ENCODE results near the gene ZBTB44.

The ZBTB44 gene

DNA sequence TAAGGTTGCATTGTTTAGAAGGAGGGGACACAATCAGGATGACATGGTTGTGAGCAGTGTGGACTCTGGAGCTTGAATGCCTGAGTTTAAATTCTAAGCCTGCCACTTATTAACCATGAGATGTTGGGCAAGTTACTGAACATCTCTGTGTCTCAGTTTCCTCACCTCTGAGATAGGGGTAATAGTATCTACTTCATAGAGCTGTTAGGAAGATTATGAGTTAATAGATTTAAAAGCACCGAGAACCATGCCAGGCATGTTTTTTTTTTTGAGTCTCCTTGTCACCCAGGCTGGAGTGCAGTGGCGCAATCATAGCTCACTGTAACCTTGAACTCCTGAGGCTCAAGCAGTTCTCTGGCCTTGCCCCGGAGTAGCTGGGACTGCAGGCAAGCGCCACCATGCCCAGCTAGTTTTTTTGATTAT lies 121.9 kb downstream of the ZBTB44 start:
- no peak for DNase-seq

GRCh38 chr11:130191896-130192295 lies 122.8 kb downstream of the ZBTB44 start:
- DNase-seq, result no peak

- DNase-seq, result no peak
Observed at GRCh38 chr11:130190371-130190881, 124.3 kb downstream of the ZBTB44 start.

GRCh38 chr11:130189492-130190210 lies 125.1 kb downstream of the ZBTB44 start:
- DNase-seq, result no peak

GRCh38 chr11:130188585-130189347 lies 126.0 kb downstream of the ZBTB44 start:
- DNase-seq, result no peak

GRCh38 chr11:130188047-130188446 lies 126.7 kb downstream of the ZBTB44 start:
- no peak for DNase-seq

- no peak for DNase-seq
Observed at GRCh38 chr11:130187096-130187495, 127.6 kb downstream of the ZBTB44 start.

DNA sequence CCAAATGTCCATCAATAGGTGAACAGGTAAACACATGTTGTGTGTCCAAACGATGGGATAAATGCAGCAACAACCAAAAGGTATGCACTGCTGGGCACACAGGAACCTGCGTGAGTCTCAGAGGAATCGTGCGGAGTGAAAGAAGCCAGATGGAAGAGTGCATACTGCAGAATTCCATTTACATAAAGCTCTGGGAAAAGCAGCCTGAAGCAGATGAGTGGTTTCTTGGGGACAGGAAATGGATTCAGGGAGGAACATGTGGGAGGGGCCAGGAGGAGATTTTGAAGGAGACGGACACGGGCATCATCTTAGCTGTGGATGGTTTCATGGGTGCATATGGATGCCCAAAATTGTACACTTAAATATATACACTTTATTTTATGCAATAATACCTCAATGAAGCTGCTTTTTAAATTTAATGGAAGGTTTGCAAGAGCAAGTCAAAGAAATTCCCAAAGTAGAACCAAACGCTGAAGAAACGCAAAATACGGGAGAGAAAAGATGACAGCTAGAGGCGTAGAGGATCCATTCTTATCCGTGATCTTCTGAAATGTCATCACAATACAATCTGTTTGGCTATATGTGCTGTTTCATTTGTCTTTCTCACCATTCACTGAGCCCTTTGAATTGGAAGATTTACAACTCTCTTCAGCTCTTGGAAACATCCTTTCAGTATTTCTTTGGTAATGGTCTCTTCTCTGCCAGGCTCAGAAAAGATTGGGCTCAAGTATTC lies 130.7 kb downstream of the ZBTB44 start:
- DNase-seq, result no peak

- DNase-seq, result no peak
Observed at GRCh38 chr11:130181295-130182272, 133.1 kb downstream of the ZBTB44 start.

- no peak for DNase-seq
Observed at GRCh38 chr11:130180896-130181294, 133.8 kb downstream of the ZBTB44 start.

DNA sequence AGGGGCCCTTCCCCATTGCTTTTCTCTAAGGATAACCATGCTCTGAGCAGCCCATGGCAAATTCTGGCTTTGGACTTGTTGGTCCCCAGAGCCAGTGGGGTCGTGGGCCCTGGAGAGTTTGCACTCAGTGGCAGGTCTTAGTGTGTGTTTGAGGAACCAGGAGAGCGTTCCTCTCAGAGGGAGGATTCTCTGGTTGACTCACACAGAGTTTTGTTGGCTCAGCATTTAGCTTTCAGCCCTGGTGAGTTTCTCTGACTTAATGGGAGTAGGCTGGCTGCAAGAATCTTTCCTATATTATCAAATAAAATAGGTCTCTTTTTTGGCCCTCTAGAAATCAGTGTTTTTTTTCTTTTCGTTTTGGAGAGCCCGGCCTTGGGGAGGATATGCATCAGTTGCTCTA lies 134.2 kb downstream of the ZBTB44 start:
- DNase-seq, result no peak

GRCh38 chr11:130179396-130180306 lies 135.1 kb downstream of the ZBTB44 start:
- no peak for DNase-seq

DNA sequence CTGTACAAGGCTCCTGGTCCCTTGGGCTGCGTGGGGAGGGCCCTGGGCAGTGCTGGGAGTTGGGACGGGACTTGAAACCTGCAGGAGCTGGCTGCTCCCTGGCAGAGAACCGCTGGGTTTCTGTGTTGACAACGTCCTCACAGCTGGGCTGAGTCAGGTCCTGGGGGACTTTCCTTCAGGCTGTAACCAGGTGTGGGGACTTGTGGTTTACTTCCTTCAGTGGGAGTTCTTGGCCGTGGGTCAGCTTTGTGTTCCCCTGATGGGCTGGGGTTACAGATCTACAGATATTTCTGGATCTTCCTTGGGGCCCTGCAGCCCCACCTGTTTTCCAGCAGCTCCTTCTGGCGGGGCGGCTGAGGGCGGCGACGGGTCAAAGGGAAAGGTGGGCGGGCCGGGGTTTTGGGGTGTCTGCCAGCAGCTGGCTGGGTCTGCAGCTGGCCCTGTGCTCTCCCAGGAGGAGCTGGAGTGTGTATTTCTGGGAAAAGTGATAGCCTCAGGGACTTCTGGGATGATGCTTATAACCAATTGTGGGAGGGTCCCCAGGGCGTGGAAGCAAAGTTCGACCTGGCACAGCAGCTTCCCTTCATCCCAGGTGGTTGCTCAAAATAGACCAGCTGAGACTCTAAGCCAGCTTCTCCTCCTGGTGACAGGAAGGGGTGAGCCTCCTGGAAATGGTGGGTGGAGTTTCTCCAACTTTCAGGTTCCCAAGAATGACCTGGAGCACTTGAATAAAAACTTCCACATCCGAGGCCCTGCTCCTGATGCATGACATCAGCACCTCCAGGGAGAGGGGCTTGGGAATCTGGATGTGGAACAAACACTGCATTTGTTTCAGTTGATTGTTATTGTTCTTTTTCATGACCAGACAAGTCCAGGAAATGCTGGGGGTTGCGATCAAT lies 136.0 kb downstream of the ZBTB44 start:
- no peak for DNase-seq

- no peak for DNase-seq
Observed at GRCh38 chr11:130177782-130178181, 136.9 kb downstream of the ZBTB44 start.

Measured in KG1 (cell line).